Measurements from ENCODE around the gene IYD. TPM values are rescaled to one million over a fixed set of nuclear protein-coding genes. Genes with fewer than 3 reads are reported as not detected.

Gene IYD
- polyA plus RNA-seq, 1 of the 3 experiments (the other 2 are of a cell fraction), result not detected

- Histone ChIP-seq H3K4me1 (ENCODE audit: control insufficient read depth in 1 of 2, insufficient read depth in 2 of 2, low read depth in 1 of 2, low read length in 1 of 2) (no peaks in the 10 kb centered on the region), H2AFZ (ENCODE audit: low read depth) (no peak overlapping the region), H3F3A (replicated peaks; ENCODE audit: insufficient read depth) (no peaks in the 10 kb centered on the region), H3K9ac (no peak overlapping the region), H3K27ac (ENCODE audit: low read depth in 2 of 2, low read length in 1 of 2) (no peak overlapping the region), H3K4me3 (ENCODE audit: low read depth in 2 of 2, low read length in 1 of 2) (no peak overlapping the region), H3K9me3 (no peaks in the 10 kb centered on the region), H3K4me2 (no peak overlapping the region), H4K20me1 (ENCODE audit: insufficient read depth) (no peaks in the 10 kb centered on the region), H3K27me3 (ENCODE audit: insufficient read depth) (no peaks in the 10 kb centered on the region), H3K36me3 (replicated peaks in 1 of 2; ENCODE audit: control insufficient read depth in 1 of 2, insufficient read depth in 2 of 2, low read length in 1 of 2) (no peaks in the 10 kb centered on the region), H3K79me2 (ENCODE audit: insufficient read depth) (no peaks in the 10 kb centered on the region), H3K9me2 (no peaks in the 10 kb centered on the region)
- TF ChIP-seq TEAD4 (IDR thresholded peaks at IDR 0.05; ENCODE audit: borderline replicate concordance, insufficient read depth), result no peak
- no peak for TF ChIP-seq NFIC (IDR thresholded peaks at IDR 0.05; ENCODE audit: borderline replicate concordance)
- 2% methylated on average over 2 of the region's 2 CpGs for WGBS (ENCODE audit: low lambda C conversion rate)
- ChIA-PET POLR2A (no interaction called here), CTCF (interaction anchor here (0.9 kb wide), 1 partner anchor 11 kb away, joined by 3 read pairs; no protein-coding TSS in a partner anchor)
- DNase-seq, result no peak
These were observed 596 bp downstream of the IYD start for GRCh38 chr6:150369408-150369807.

DNA sequence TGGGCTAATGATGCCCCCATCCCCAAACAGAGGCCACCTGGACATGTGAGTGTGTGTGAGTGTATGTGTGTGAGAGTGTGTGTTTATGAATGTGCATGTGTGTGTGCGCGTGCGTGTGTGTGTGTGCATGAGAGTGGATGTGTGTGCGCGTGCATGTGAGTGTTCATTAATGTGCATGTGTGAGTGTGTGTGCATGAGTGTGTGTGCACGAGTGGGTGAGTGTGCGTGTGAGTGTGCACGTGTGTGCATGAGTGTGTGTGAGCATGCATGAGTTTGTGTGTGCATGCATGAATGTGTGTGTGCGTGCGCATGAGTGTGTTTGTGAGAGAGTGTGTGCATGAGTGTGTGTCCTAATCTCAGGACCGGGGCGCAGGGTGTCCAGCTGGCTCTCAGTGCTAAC is 1.3 kb downstream of the IYD start:
- Histone ChIP-seq H3K36me3 (replicated peaks in 1 of 2; ENCODE audit: control insufficient read depth in 1 of 2, insufficient read depth in 2 of 2, low read length in 1 of 2) (no peaks in the 10 kb centered on the region), H3K9ac (no peak overlapping the region), H3K27ac (ENCODE audit: low read depth in 2 of 2, low read length in 1 of 2) (no peak overlapping the region), H3K27me3 (ENCODE audit: insufficient read depth) (no peaks in the 10 kb centered on the region), H3K9me3 (no peaks in the 10 kb centered on the region), H4K20me1 (ENCODE audit: insufficient read depth) (no peaks in the 10 kb centered on the region), H3K4me1 (ENCODE audit: control insufficient read depth in 1 of 2, insufficient read depth in 2 of 2, low read depth in 1 of 2, low read length in 1 of 2) (no peaks in the 10 kb centered on the region), H3K9me2 (no peaks in the 10 kb centered on the region), H2AFZ (ENCODE audit: low read depth) (no peak overlapping the region), H3F3A (replicated peaks; ENCODE audit: insufficient read depth) (no peaks in the 10 kb centered on the region), H3K79me2 (ENCODE audit: insufficient read depth) (no peaks in the 10 kb centered on the region), H3K4me3 (ENCODE audit: low read depth in 2 of 2, low read length in 1 of 2) (no peak overlapping the region), H3K4me2 (no peak overlapping the region)
- TF ChIP-seq POLR2AphosphoS5 (IDR thresholded peaks at IDR 0.05; ENCODE audit: low read depth, low read length) (no peak), RAD21 (IDR thresholded peaks at IDR 0.05; ENCODE audit: low read length) (no peak), RFX5 (IDR thresholded peaks at IDR 0.05; ENCODE audit: low read length) (no peak), FOSL2 (IDR thresholded peaks at IDR 0.05; ENCODE audit: borderline replicate concordance, low read depth) (no peak), EP300 (IDR thresholded peaks at IDR 0.05; ENCODE audit: borderline replicate concordance in 1 of 2, low read depth in 1 of 2, low read length in 1 of 2) (no peak), RCOR1 (IDR thresholded peaks at IDR 0.05; ENCODE audit: low read length) (no peak), ELF1 (IDR thresholded peaks at IDR 0.05) (no peak), SMC3 (IDR thresholded peaks at IDR 0.05; ENCODE audit: low read depth, low read length) (no peak), GABPA (IDR thresholded peaks at IDR 0.05; ENCODE audit: low read depth) (no peak), MXI1 (IDR thresholded peaks at IDR 0.05; ENCODE audit: low read depth, low read length) (no peak), USF1 (IDR thresholded peaks at IDR 0.05; ENCODE audit: borderline replicate concordance, low read depth) (no peak), GATA2 (CRISPR knock-in tag; IDR thresholded peaks at IDR 0.05) (no peak), TAF1 (IDR thresholded peaks at IDR 0.05; ENCODE audit: borderline replicate concordance, low read depth, low read length) (no peak), EZH2phosphoT487 (IDR thresholded peaks at IDR 0.05; ENCODE audit: borderline replicate concordance, low read depth) (no peak), FOXJ3 (CRISPR knock-in tag; IDR thresholded peaks at IDR 0.05) (no peak), MAX (IDR thresholded peaks at IDR 0.05; ENCODE audit: low read depth) (no peak), JUND (IDR thresholded peaks at IDR 0.05) (no peak), SIN3A (IDR thresholded peaks at IDR 0.05; ENCODE audit: borderline replicate concordance, low read depth, low read length) (no peak)
- TF ChIP-seq, protein P1, sequence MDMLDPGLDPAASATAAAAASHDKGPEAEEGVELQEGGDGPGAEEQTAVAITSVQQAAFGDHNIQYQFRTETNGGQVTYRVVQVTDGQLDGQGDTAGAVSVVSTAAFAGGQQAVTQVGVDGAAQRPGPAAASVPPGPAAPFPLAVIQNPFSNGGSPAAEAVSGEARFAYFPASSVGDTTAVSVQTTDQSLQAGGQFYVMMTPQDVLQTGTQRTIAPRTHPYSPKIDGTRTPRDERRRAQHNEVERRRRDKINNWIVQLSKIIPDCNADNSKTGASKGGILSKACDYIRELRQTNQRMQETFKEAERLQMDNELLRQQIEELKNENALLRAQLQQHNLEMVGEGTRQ (IDR thresholded peaks at IDR 0.05; ENCODE audit: borderline replicate concordance, low read depth, low read length), result no peak
- TF ChIP-seq, protein P2, sequence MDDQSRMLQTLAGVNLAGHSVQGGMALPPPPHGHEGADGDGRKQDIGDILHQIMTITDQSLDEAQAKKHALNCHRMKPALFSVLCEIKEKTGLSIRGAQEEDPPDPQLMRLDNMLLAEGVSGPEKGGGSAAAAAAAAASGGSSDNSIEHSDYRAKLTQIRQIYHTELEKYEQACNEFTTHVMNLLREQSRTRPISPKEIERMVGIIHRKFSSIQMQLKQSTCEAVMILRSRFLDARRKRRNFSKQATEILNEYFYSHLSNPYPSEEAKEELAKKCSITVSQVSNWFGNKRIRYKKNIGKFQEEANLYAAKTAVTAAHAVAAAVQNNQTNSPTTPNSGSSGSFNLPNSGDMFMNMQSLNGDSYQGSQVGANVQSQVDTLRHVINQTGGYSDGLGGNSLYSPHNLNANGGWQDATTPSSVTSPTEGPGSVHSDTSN (IDR thresholded peaks at IDR 0.05), result no peak
- ChIA-PET CTCF (no interaction called here), POLR2A (no interaction called here)
- DNase-seq, result no peak
- WGBS (ENCODE audit: low lambda C conversion rate), result 51% methylated on average over 12 of the region's 12 CpGs
